ENCODE results near the gene SH2D1B. TPM values are rescaled to one million over a fixed set of nuclear protein-coding genes. Genes with fewer than 3 reads are reported as not detected.

The SH2D1B gene
- total and polyA plus RNA-seq, 9 of the 15 experiments (the other 6 are each of a cell fraction or from before 2014, with no cell fraction given) = 5.6 to 19.6 (median 9.7) TPM

GRCh38 chr1:162386292-162387225 is 25.4 kb downstream of the SH2D1B start (continued):
- peak; percentile 90 for TF ChIP-seq DMBX1 (CRISPR knock-in tag; IDR thresholded peaks at IDR 0.05; ENCODE audit: borderline replicate concordance)
- TF ChIP-seq ZNF197 (CRISPR knock-in tag; IDR thresholded peaks at IDR 0.05; ENCODE audit: low read depth) = no peak
- no peak for TF ChIP-seq ZNF184 (CRISPR knock-in tag; IDR thresholded peaks at IDR 0.05)
- TF ChIP-seq MCM3 (IDR thresholded peaks at IDR 0.05) = no peak
- no peak for TF ChIP-seq ZNF133 (CRISPR knock-in tag; IDR thresholded peaks at IDR 0.05)
- TF ChIP-seq ZNF224 (CRISPR knock-in tag; IDR thresholded peaks at IDR 0.05) = no peak
- 0 out of 2 replicates have a peak, but pooled peaks have one; percentile 42 for TF ChIP-seq ZBTB9 (CRISPR knock-in tag; IDR thresholded peaks at IDR 0.05)
- no peak for TF ChIP-seq BRF2 (IDR thresholded peaks at IDR 0.05; ENCODE audit: borderline replicate concordance, insufficient read depth, insufficient read length)
- peak; percentile 74 for TF ChIP-seq KHSRP (IDR thresholded peaks at IDR 0.05)
- TF ChIP-seq CBX2 (IDR thresholded peaks at IDR 0.05; ENCODE audit: insufficient read depth, low read length, poor library complexity, severe bottlenecking) = no peak
- no peak for TF ChIP-seq ZNF384 (IDR thresholded peaks at IDR 0.05; ENCODE audit: low read depth, low read length)
- TF ChIP-seq RAD21 (CRISPR knock-in tag; conservative IDR thresholded peaks at IDR 0.05 in 1 of 2, IDR thresholded peaks at IDR 0.05 in 1 of 2) = peak in 1 of 2 experiments; percentile 19; a peak in 1 of 4 replicates
- TF ChIP-seq ZBTB8A (IDR thresholded peaks at IDR 0.05; ENCODE audit: partially characterized antibody) = no peak
- TF ChIP-seq ZNF407 (IDR thresholded peaks at IDR 0.05; ENCODE audit: low read depth) = no peak
